GM19351 (cell line): Measurements from ENCODE around the gene PRKD2.
"Not testable (repeated sequence)": the region's sequence is repeated elsewhere in the genome, so short reads cannot be mapped to it uniquely, and the experiment has no call there.

ENCODE experiments used
- ATAC-seq: cut with Tn5 transposase; IDR thresholded peaks from one replicate; pipeline ENCODE4 v1.9.1; 2021; ENCODE audit warnings: mild to moderate bottlenecking, moderate library complexity; ENCODE audit not compliant: unreplicated experiment

PRKD2 gene

DNA sequence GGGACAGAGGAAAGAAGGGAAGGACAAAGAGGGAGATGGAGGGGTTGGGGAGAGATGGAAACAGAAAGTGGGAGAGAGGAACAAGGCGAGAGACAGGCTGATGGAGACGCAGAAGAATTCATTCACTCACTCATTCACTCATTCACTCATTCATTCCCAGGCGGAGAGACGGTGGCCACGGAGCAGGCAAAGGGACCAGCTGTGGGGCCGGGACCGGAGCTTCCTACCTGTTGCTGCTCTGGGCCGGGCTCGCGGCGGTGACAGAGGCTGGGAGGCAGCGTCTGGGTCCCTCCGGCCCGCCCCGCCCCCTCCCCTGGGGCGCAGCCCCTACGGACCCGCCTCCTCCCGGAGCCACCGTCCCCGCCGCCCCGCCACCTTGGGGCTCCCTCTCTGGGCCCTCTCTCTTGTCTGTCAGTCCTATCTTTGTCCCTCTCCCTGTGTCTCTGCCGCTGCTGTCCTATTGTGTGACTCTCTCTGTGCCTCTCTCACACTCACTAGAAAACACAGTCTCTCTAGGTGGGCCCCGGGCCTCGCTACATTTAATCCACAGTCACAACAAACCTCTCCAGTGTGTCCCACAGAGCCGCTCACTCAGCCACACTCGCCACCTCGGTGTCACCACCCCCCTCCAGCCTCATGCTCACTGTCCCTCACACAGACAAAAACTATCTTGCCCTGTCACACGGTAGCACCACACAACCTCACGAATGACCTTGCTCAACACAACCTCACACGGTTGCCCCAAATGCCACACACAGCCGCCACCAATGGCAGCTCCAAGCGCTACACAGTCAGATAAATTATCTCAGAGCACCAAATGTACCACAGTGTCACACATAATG is 80.8 kb downstream of the PRKD2 start, which contains the start of gene GNG8:
Gene GNG8, minus strand, starts transcription at position 283 of the 842 bp plus-strand sequence. CDS start 1,520 bp downstream, outside the sequence.
- no peak for ATAC-seq

DNA sequence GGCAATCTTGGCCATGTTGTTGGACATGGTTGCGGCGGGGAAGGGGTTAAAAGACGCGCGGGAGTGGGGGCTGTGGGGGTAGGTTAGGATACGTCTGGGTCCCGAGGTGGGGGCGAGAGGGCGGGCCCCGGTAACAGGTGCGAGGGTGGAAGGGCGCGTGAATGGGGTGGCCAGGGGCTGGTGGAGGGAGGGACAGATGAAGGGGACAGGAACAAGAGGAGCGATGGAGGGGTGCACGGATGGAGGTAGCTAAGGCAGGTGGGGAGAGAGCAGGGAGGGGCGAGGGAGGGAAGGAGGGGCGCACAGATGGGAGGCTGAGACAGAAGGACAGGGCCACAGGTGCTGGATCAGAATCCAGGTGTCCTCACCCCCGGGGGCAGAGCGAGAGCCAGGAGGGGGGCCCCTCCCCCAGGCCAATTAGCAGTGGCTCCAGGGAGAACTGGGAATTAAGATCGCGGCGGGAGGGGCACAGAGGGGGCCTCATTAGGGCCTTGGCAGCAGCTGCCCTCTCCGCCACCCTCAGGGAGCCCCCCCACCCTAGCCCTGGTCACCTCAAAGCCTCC is 82.2 kb downstream of the PRKD2 start:
- ATAC-seq, result no peak

DNA sequence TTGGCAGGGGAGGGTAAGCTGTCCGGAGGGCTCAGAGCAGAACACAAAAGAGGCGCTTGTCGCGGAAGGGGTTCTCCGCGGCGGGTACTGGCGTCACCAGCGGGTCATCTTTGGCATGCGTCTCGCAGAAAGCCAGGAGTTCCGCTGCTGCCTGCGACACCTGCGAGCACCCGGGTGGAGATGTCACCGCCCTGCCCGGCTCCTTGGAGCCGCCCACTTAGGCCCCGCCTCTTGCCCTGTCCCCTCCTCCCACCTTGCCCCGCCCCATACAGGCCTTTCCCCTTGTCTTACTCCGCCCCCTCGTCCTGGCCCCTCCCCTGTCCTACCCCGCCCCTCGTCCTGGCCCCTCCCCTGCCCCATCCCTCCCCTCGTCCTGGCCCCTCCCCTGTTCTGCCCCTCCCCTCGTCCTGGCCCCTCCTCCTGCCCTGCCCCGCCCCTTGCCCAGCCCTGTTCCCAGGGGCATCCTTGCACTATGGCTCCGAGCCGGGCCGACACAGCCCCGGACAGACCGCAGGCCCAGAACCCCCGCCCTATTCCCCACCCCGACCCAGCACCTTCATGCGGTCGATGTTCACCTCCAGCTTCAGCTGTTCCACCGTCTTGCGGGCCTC is 82.8 kb downstream of the PRKD2 start:
- ATAC-seq, result no peak

DNA sequence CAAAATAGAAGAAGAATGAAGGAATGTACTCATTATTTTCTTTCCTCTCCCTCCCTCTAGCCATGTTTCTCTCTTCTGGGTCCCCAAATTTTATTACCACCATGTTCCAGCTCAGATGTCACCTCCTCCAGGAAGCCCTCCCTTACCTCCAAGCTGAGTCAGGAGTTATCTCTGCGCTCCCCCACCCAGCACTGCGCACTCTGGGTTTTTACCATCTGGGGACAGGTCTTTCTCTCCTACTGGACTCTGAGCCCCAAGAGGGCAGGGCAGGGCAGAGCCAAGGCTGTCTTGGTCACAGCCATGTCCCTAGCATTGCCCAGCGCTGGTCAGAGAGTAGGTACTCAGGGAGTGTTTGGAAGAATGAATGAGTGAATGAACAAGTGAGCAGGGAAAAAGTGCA is 83.8 kb downstream of the PRKD2 start:
- no peak for ATAC-seq

DNA sequence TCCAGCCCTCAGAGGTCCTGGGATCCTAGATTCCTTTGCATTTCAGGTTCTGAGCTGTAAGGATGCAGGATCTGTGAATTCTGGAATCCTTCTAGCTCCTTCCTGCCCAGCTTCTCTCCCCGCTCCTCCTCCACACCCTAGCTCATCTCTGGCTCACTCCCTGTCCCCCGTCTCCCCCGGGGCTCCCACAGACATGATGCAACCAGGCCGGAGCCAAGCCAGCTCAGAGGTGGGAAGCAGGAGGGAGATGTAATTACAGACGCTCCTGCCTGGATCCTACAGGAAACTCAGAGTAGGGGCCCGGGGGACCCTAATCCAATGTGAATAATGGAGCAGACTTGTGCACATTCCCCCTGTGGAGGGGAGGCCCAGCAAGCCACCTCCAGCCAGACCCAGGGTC is 85.4 kb downstream of the PRKD2 start:
- no peak for ATAC-seq

DNA sequence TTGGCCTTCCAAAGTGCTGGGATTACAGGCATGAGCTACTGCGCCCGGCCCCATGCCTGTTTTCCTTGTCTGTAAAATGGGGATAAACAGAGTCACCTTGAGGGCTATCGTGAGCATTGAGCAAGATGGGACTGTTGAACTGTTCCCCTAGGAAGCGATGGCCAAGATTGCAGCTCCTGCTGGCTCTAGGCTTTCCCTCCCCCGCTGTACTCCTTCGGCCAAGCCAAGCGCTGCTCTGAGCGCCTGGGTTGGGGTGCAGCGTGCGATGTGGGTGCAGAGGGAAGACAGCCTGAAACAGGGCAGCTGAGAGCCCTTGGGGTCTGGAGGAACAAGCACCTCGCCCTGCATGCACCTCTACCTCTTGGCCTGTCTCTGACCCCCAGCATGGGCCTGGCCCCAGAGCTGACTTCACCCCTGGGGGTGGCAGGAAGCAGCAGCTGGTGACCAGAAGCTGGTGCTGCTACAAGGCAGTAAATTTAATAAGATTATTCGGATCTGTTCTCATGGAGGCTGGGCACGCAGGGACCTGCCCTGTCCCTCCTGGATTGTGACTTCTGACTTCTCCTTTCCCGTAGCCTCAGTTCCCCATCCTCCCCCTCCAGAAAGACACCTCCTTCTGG is 86.2 kb downstream of the PRKD2 start:
- ATAC-seq, result no peak

DNA sequence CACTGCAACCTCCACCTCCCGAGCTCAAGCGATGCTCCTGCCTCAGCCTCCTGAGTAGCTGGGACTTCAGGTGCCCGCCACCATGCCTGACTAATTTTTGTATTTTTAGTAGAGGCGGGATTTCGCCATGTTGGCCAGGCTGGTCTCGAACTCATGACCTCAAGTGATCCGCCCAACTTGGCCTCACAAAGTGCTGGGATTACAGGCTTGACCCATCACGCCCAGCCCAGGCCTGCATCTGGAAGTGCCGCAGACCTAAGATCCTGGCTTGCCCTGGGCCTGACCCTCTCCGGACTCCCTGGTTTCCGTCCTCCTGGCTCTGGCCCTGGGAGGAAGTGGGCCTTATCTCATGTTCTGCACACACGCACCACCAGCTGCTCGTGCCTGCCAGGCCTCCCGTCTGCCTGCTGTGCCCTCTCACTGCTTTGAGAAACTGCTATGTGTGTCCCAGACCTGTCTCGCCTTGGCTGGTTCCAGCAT is 87.3 kb downstream of the PRKD2 start:
- ATAC-seq, result no peak

DNA sequence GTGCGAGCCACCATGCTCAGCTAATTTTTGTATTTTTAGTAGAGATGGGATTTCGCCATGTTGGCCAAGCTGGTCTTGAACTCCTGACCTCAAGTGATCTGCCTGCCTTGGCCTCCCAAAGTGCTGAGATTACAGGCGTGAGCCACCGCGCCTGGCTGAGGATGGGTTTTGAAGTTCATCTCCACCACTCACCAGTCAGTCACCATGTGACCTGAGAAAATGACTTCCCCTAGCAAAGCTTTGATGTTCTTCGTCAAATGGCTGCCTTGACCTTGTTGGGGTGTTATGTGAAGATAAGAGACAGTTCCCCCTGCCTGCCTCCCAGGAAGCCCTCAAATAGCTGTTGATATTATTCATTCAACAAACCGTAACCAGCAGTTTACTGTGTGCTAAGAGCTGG is 87.9 kb downstream of the PRKD2 start:
- ATAC-seq, result not testable (repeated sequence)

DNA sequence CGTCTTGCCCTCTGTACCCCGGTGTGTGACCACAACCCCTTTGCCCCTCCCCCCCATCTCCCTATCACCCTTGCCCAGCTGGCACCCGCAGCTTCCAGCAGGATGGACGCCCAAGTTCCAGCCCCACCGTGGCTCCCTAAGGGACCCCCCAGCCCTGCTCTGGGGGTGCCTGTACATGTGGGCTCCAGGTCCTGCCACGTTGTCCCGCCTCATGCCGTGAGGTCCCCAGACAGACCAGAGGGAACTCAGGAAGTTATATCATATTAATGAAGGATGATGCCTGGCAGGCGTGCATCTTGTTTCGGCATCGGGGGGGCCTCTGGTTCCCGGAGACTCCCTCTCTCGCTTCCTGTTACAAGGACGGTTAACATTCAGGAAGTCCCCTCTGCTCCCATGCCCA is 90.5 kb downstream of the PRKD2 start:
- no peak for ATAC-seq

DNA sequence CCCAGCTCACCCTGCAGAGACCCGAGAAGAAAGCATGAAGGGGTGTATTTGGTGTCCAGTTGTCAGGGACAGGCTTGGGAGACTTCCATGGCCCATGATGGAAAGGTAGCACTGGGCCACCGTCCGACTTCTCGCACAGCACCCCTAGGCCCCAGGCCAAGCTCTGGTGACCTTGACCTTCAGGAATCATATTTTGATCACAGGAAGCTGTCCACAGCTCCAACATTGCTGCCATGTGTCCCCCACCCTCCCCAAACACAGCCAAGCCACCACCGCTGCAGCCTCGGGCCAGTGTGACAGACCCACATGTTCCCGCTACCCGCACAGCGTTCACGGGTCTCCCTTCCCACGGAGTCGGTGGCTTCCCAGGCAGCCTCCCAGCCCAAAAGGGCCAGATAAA is 91.2 kb downstream of the PRKD2 start:
- no peak for ATAC-seq

DNA sequence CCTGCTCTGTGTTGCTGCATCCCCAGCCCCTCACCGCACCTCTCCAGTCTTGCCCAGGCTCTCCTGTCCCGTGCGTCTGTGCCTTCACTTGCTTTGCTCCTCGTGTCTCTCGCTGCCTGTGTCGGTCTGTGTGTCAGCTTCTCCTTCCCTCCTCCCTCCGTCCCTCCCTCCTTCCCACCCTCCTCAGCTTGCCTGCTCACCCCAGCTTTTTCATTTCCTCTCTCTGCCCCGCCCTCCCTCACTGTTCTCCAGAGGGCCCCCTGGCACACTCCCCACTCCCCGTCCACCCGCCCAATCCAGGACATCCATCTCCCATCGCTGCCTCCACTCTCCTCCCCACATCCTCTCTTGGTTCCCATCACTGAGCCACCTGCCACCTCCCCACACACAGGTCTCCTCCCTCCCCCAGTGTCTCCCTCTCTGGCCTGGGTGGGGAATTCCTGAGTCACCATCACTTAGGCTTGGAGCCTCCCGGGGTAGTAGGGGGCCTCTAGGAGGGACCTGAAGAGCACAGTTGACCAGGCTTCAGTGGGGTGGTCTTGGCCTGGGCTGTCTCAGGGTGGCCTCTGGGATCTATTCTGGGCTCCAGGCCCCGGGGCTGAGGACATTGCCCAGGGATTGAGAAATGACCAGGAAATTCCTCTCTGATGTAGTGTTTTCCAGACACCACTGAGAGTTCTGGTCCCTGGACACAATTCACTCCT is 91.8 kb downstream of the PRKD2 start, which contains the start of gene PTGIR:
Gene PTGIR, minus strand, starts transcription at position 132 of the 704 bp plus-strand sequence. CDS start 864 bp downstream, outside the sequence.
- no peak for ATAC-seq
